A549 (cell line): ENCODE data around the gene ZBTB16.

Source experiments
- JUNB ChIP-seq: fragments of >200 bp; sonication (Bioruptor Twin); formaldehyde crosslinking; IDR thresholded peaks from 2 replicates; pipeline ENCODE4 v1.6.1; 2016
- REST ChIP-seq: fragments of 200-600 bp; sonication (generic); IDR thresholded peaks from 2 replicates; pipeline ENCODE4 v1.6.1; 2016; ENCODE audit warnings: antibody characterized with exemption, mild to moderate bottlenecking, moderate library complexity
- TF ChIP-seq, protein P1 (sequence below): fragments of >200 bp; sonication (Bioruptor Twin); formaldehyde crosslinking; IDR thresholded peaks from 3 replicates; pipeline ENCODE4 v1.5.1; 2016

DNA sequence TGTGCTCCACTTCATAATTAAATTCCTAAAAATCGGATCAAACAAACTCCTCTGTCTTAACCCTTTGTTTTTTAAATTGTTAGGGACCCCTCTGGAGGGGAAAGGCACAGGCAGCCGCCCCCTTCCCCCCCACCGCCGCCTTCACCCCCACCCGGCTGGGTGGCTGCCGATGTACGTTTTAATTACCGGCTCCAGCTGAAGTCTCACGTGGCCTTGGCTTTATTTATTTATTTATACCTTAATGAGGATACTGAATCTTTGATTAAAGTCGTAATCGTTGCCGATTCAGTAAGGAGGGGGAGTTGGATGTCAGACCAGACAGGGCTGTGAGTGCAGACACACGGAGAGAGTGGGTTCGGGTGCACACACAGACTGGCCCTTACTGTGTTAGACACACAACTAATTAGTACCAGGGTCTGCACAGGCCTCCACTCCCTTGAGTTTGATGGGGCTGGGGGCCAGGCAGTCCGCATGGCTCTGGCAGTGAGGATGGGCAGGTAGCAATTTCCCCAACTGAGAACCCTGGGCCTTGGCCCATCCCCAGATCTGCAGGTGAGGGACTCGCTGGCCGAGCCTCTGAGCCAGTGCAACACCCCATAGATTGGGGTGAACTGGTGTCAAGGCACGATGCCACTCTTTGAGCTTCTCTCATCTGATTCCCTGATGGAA lies 185.3 kb downstream of the ZBTB16 start:
- TF ChIP-seq, protein P1, sequence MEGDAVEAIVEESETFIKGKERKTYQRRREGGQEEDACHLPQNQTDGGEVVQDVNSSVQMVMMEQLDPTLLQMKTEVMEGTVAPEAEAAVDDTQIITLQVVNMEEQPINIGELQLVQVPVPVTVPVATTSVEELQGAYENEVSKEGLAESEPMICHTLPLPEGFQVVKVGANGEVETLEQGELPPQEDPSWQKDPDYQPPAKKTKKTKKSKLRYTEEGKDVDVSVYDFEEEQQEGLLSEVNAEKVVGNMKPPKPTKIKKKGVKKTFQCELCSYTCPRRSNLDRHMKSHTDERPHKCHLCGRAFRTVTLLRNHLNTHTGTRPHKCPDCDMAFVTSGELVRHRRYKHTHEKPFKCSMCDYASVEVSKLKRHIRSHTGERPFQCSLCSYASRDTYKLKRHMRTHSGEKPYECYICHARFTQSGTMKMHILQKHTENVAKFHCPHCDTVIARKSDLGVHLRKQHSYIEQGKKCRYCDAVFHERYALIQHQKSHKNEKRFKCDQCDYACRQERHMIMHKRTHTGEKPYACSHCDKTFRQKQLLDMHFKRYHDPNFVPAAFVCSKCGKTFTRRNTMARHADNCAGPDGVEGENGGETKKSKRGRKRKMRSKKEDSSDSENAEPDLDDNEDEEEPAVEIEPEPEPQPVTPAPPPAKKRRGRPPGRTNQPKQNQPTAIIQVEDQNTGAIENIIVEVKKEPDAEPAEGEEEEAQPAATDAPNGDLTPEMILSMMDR, result no peak
- TF ChIP-seq JUNB (no peak), REST (no peak)
